H9 (cell line): ENCODE measurements around the gene CDH13. TPM values are rescaled to one million over a fixed set of nuclear protein-coding genes. Genes with fewer than 3 reads are reported as not detected.

ENCODE experiments used
- DNase-seq: peaks from one replicate; pipeline ENCODE4 v3.0.0-alpha.2; 2017
- H2AFZ ChIP-seq: one replicate; pipeline ENCODE4 v1.6.1; 2013; ENCODE audit warnings: mild to moderate bottlenecking, low read length, control low read depth, moderate library complexity
- H2AK5ac ChIP-seq: 2 replicates; pipeline ENCODE4 v1.6.1; 2013; ENCODE audit warnings: low read length, control low read depth, mixed read lengths; ENCODE audit not compliant: insufficient read length
- H2BK120ac ChIP-seq: one replicate; pipeline ENCODE4 v1.6.1; 2013; ENCODE audit warnings: low read depth, mild to moderate bottlenecking, low read length, control low read depth, inconsistent platforms; ENCODE audit not compliant: poor library complexity, severe bottlenecking
- H2BK12ac ChIP-seq: 2 replicates; pipeline ENCODE4 v1.6.1; 2013; ENCODE audit warnings: low read length, control low read depth, mixed read lengths, low read depth; ENCODE audit not compliant: insufficient read length
- H2BK15ac ChIP-seq: 2 replicates; pipeline ENCODE4 v1.6.1; 2013; ENCODE audit warnings: low read depth, low read length, control low read depth
- H2BK20ac ChIP-seq: one replicate; pipeline ENCODE4 v1.6.1; 2013; ENCODE audit warnings: low read depth, mild to moderate bottlenecking, low read length, control low read depth, inconsistent platforms; ENCODE audit not compliant: poor library complexity, severe bottlenecking
- H2BK5ac ChIP-seq: 2 replicates; pipeline ENCODE4 v1.6.1; 2013; ENCODE audit warnings: low read length, control low read depth, mixed read lengths; ENCODE audit not compliant: insufficient read length
- H3K14ac ChIP-seq: 2 replicates; pipeline ENCODE4 v1.6.1; 2013; ENCODE audit warnings: low read length, control low read depth; ENCODE audit not compliant: insufficient read depth
- H3K18ac ChIP-seq: 2 replicates; pipeline ENCODE4 v1.6.1; 2013; ENCODE audit warnings: low read depth, mild to moderate bottlenecking, mixed read lengths, low read length, control low read depth; ENCODE audit not compliant: insufficient read length
- H3K23ac ChIP-seq: 2 replicates; pipeline ENCODE4 v1.6.1; 2013; ENCODE audit warnings: low read length, control low read depth, mixed read lengths, low read depth; ENCODE audit not compliant: insufficient read length
- H3K23me2 ChIP-seq: 2 replicates; pipeline ENCODE4 v1.6.1; 2013; ENCODE audit warnings: low read depth, mild to moderate bottlenecking, mixed read lengths, low read length, control low read depth; ENCODE audit not compliant: insufficient read length, poor library complexity, severe bottlenecking
- H3K27ac ChIP-seq: 2 replicates; pipeline ENCODE4 v1.5.1; 2013; ENCODE audit warnings: low read length, control low read depth, mixed read lengths, low read depth; ENCODE audit not compliant: insufficient read length
- H3K27me3 ChIP-seq: 2 replicates; pipeline ENCODE4 v1.6.1; 2013; ENCODE audit warnings: low read length, control low read depth, inconsistent platforms; ENCODE audit not compliant: insufficient read depth
- H3K4ac ChIP-seq: 2 replicates; pipeline ENCODE4 v1.6.1; 2013; ENCODE audit warnings: low read depth, mild to moderate bottlenecking, control low read depth, inconsistent platforms, low read length, moderate library complexity
- H3K4me1 ChIP-seq: 2 replicates; pipeline ENCODE4 v1.6.1; 2013; ENCODE audit warnings: low read length, control low read depth, inconsistent platforms; ENCODE audit not compliant: insufficient read depth
- H3K4me2 ChIP-seq: 2 replicates; pipeline ENCODE4 v1.6.1; 2013; ENCODE audit warnings: low read length, control low read depth, mixed read lengths; ENCODE audit not compliant: insufficient read length, insufficient read depth
- H3K56ac ChIP-seq: 2 replicates; pipeline ENCODE4 v1.6.1; 2013; ENCODE audit warnings: low read depth, mild to moderate bottlenecking, mixed read lengths, low read length, control low read depth; ENCODE audit not compliant: insufficient read length
- H3K79me1 ChIP-seq: 2 replicates; pipeline ENCODE4 v1.6.1; 2013; ENCODE audit warnings: low read depth, mild to moderate bottlenecking, moderate library complexity, low read length, control low read depth, inconsistent platforms; ENCODE audit not compliant: insufficient read depth, poor library complexity, severe bottlenecking
- H3K79me2 ChIP-seq: 2 replicates; pipeline ENCODE4 v1.6.1; 2013; ENCODE audit warnings: low read length, control low read depth, inconsistent platforms; ENCODE audit not compliant: insufficient read depth
- H3K9ac ChIP-seq: 2 replicates; pipeline ENCODE4 v1.6.1; 2013; ENCODE audit warnings: low read length, control low read depth, mixed read lengths; ENCODE audit not compliant: insufficient read length; ENCODE audit errors: extremely low read depth
- H3K9me3 ChIP-seq: one replicate; pipeline ENCODE4 v1.6.1; 2013; ENCODE audit warnings: low read depth, low read length, inconsistent platforms; ENCODE audit not compliant: control insufficient read depth
- H3T11ph ChIP-seq: one replicate; pipeline ENCODE4 v1.6.1; 2013; ENCODE audit warnings: mild to moderate bottlenecking, low read length, control low read depth, inconsistent platforms
- H4K20me1 ChIP-seq: one replicate; pipeline ENCODE4 v1.6.1; 2013; ENCODE audit not compliant: control insufficient read depth, insufficient read length, insufficient read depth
- H4K5ac ChIP-seq: 2 replicates; pipeline ENCODE4 v1.6.1; 2013; ENCODE audit warnings: low read depth, mild to moderate bottlenecking, mixed read lengths, low read length, control low read depth; ENCODE audit not compliant: insufficient read length
- H4K8ac ChIP-seq: replicated peaks from 2 replicates; pipeline ENCODE4 v1.6.1; 2013; ENCODE audit warnings: low read length, control low read depth, mixed read lengths, low read depth; ENCODE audit not compliant: insufficient read length
- H4K91ac ChIP-seq: 2 replicates; pipeline ENCODE4 v1.6.1; 2013; ENCODE audit warnings: low read depth, mild to moderate bottlenecking, moderate library complexity, mixed read lengths, low read length, control low read depth; ENCODE audit not compliant: insufficient read length
- H3K27ac Mint-ChIP-seq, 3 experiments: 2 replicates in 2 of 3; 3 replicates in 1 of 3; pipeline ENCODE4 v1.8.0; 2020 to 2021; ENCODE audit warnings: mixed read lengths in 3 of 3, mild to moderate bottlenecking in 1 of 3, moderate library complexity in 1 of 3
- H3K27me3 Mint-ChIP-seq: 2 replicates; pipeline ENCODE4 v1.8.0; 2021; ENCODE audit warnings: low read depth, mild to moderate bottlenecking, moderate library complexity, mixed read lengths
- H3K36me3 Mint-ChIP-seq, 3 experiments: 2 replicates in 2 of 3; 3 replicates in 1 of 3; pipeline ENCODE4 v1.8.0; 2020 to 2021; ENCODE audit warnings: low read depth in 3 of 3, mixed read lengths in 3 of 3; ENCODE audit not compliant: insufficient read depth in 1 of 3
- H3K4me1 Mint-ChIP-seq, 2 experiments: 2 replicates each; pipeline ENCODE4 v1.8.0; 2020; ENCODE audit warnings: mixed read lengths in 2 of 2
- H3K4me3 Mint-ChIP-seq, 2 experiments: 2 replicates in 1 of 2; 3 replicates in 1 of 2; pipeline ENCODE4 v1.8.0; 2020 to 2021; ENCODE audit warnings: mild to moderate bottlenecking in 2 of 2, mixed read lengths in 2 of 2, moderate library complexity in 1 of 2
- H3K9me3 Mint-ChIP-seq, 2 experiments: 2 replicates in 1 of 2; 3 replicates in 1 of 2; pipeline ENCODE4 v1.8.0; 2020; ENCODE audit warnings: mild to moderate bottlenecking in 2 of 2, mixed read lengths in 2 of 2, moderate library complexity in 1 of 2
- WGBS: extraction: QIAGEN DNeasy Blood & Tissue Kit; methylation state at CpG from one replicate; pipeline ENCODE4 v1.1.7; 2013; ENCODE audit warnings: missing lambda C conversion rate, low lambda C conversion rate, mixed read lengths; ENCODE audit not compliant: insufficient read length; ENCODE audit errors: extremely low coverage; 5-methylcytosine and 5-hydroxymethylcytosine counted together
- total RNA-seq: library from RNA; stranded (reverse); gene quantifications from 2 replicates; pipeline ENCODE4 v1.2.1, GENCODE V29; 2021
- TF ChIP-seq, protein P1 (sequence below): fragments of 200-600 bp; sonication (generic); conservative IDR thresholded peaks from 3 replicates; pipeline ENCODE4 v1.8.0; 2021; ENCODE audit warnings: antibody characterized with exemption, mild to moderate bottlenecking

Gene CDH13
- total RNA-seq, 1 experiment from 2014 or later, result 1.5 TPM

DNA sequence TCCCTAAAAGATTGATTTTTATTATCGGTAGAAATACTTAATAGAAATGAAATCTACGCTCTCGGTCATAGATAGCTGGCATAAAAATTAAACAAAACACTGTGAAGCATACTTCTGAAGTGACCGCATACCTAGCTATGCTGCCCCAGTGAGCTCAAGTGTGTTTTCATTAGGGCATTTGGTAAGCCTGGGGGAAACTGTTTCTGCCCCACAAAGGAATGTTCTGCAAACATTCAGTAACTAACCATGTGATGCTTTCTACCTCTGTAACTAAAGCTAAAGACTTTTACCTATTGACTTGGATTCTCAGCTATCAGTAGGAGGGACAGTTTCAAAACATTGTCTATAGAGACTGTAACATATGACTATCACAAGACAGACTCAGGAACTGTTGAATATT is 1087.5 kb downstream of the CDH13 start:
- Histone ChIP-seq H3T11ph (no peak overlapping the region), H2BK20ac (no peak overlapping the region), H2BK120ac (no peak overlapping the region), H3K4me1 (no peaks in the 10 kb centered on the region), H3K27me3 (no peaks in the 10 kb centered on the region), H3K23me2 (no peaks in the 10 kb centered on the region), H2BK5ac (no peak overlapping the region), H4K8ac (no peak overlapping the region), H3K9me3 (no peaks in the 10 kb centered on the region), H3K56ac (no peak overlapping the region), H2AK5ac (no peak overlapping the region), H3K27ac (no peak overlapping the region), H2BK12ac (no peak overlapping the region), H3K4me2 (no peak overlapping the region), H3K14ac (no peak overlapping the region), H2AFZ (no peak overlapping the region), H4K5ac (no peak overlapping the region), H4K91ac (no peak overlapping the region), H3K18ac (no peak overlapping the region), H3K79me2 (no peaks in the 10 kb centered on the region), H3K4ac (no peak overlapping the region), H3K79me1 (no peaks in the 10 kb centered on the region), H4K20me1 (no peaks in the 10 kb centered on the region), H3K23ac (no peak overlapping the region), H3K9ac (no peak overlapping the region), H2BK15ac (no peak overlapping the region)
- no CpG with 5 or more reads among the region's 4 CpGs for WGBS
- no peaks in the 10 kb centered on the region for H3K36me3 Mint-ChIP-seq
- H3K9me3 Mint-ChIP-seq, result no peaks in the 10 kb centered on the region; a peak in 1 of 5 replicates
- peaks cover 3% of the 10 kb centered on the region; the same call in 1 of the 2 replicates for H3K27me3 Mint-ChIP-seq
- TF ChIP-seq, protein P1, sequence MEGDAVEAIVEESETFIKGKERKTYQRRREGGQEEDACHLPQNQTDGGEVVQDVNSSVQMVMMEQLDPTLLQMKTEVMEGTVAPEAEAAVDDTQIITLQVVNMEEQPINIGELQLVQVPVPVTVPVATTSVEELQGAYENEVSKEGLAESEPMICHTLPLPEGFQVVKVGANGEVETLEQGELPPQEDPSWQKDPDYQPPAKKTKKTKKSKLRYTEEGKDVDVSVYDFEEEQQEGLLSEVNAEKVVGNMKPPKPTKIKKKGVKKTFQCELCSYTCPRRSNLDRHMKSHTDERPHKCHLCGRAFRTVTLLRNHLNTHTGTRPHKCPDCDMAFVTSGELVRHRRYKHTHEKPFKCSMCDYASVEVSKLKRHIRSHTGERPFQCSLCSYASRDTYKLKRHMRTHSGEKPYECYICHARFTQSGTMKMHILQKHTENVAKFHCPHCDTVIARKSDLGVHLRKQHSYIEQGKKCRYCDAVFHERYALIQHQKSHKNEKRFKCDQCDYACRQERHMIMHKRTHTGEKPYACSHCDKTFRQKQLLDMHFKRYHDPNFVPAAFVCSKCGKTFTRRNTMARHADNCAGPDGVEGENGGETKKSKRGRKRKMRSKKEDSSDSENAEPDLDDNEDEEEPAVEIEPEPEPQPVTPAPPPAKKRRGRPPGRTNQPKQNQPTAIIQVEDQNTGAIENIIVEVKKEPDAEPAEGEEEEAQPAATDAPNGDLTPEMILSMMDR, result no peak
- H3K4me1 Mint-ChIP-seq, result peaks cover 28% of the 10 kb centered on the region in 2 experiments
- H3K4me3 Mint-ChIP-seq, result no peak overlapping the region
- no peak overlapping the region for H3K27ac Mint-ChIP-seq
- no peak for DNase-seq
